GM21526 (cell line): ENCODE data around the gene FAM221B.

ENCODE experiments used
- ATAC-seq: cut with Tn5 transposase; IDR thresholded peaks from one replicate; pipeline ENCODE4 v1.9.1; 2021; ENCODE audit warnings: moderate library complexity; ENCODE audit not compliant: unreplicated experiment, low FRiP score

FAM221B gene, protein sequence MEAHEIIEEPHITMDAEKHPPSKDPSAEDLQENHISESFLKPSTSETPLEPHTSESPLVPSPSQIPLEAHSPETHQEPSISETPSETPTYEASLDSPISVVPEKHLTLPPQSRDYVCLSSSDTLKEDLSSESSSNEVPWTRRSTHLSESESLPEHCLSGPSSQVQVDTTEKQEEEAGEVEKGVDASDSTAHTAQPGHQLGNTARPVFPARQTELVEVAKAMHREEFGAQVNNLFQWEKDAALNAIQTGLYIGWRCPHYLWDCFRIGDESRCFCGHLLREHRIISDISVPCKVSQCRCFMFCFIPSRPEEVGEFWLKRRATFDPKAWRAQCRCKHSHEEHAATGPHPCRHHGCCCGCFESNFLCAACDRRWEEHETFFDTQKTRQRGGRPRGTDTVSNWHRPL

DNA sequence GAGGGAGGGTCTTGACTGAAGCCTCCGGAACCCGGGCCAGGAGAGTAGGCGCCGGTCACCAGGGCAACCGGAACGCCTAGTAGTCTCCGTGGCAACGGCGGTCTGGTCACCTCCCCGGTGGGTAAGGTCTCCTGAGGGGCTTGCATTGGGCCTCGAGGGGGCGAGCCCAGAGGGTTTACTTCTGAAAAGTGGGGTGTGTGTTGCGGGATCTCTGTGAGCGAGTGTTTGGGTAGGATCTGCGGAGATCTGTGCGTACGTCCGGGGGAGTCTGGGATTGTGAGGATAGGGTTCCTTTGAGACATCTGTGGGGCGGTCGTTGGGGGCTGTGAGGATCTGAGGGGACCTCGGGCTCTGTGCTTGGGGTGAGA, at the start of gene FAM221B:
FAM221B (minus strand) TSS at position 17 of the 368 bp plus-strand sequence. CDS start 2,571 bp downstream, outside the sequence.
- no peak for ATAC-seq

DNA sequence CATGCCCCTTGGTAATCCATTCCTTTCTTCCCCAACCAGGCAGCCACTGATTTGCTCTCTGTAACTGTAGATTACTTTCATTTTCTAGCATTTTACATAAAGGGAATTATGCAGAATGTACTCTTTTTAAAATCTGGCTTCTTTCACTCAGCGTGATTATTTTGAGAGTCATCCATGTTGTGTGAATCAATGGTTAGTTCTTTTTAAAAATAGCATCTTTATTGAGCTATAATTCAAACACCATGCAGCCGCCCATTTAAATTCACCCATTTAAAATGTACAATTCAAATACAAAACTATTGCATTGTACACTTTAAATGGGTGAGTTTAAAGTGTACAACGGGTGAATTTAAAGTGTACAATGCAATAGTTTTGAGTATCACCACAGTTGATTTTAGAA, 44.0 kb upstream of the FAM221B start:
- ATAC-seq = no peak

DNA sequence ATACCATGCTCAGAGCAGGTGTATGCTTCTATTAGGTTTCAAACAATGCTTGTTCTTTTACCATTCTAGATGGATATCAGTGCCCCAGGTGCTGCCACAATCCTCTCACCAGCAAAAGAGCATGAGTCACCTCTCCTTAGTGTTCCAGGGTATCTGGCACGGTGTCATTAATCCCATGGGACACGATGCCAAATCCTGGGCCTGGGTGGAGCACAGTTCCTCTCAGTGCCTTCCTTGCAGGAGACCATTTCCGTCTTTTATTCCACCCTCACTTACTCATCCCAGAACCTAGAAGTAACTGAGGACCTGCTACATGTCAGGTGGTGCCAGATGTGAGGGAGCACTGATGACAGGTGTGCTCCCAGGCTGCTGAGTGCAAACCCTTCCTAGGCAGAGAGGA, 43.0 kb upstream of the FAM221B start:
- no peak for ATAC-seq

GRCh38 chr9:35870351-35870923, 41.9 kb upstream of the FAM221B start, which contains the start of gene OR13J1:
OR13J1 (minus strand) TSS chr9:35870401; CDS start chr9:35870401, 0 bp downstream.
- no peak for ATAC-seq

DNA sequence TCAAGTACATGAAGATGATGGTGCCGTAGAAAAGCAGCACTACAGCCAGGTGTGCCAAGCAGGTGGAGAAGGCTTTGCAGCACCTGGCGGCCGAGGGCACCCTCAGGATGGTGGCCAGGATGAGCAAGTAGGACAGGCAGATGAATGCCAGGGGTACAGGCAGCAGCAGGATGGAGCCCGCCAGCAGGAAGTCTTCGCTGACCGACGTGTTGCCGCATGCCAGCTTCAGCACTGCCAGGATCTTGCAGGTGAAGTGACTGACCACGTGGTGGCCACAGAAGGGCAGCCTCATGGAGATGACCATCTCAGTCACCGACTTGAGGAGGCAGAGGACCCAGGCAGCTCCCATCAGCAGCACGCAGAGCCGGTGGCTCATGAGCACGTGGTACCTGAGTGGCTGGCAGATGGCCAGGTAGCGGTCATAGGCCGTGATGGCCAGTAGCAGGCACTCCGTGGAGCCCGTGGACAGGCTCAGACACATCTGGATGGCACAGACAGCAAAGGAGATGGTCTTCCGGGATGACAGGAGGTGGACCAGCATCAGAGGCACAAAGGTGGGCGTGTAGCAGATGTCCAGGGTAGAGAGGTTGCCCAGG, 41.2 kb upstream of the FAM221B start:
- ATAC-seq = no peak

- ATAC-seq = no peak
Observed at GRCh38 chr9:35868933-35869332, 40.4 kb upstream of the FAM221B start.

DNA sequence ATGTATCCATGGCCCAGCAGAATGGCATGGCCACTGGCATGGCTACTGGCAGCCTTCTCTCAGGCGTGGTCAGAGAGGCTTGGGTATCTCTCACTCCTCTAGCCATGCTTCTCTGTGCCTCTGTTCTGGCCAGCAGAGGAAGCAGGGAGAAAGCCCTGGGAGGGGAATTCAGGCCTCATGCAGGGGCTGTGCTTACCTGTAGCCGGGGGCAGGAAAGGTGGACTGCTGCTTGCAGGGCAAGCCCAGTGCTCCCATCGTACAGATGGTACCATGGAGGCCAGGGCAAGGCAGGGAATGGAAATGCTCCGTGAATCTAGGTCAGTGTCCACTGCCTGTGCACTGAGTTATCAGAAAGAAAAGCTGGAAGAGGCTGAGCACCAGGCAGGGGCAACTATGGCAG, 39.0 kb upstream of the FAM221B start:
- no peak for ATAC-seq

DNA sequence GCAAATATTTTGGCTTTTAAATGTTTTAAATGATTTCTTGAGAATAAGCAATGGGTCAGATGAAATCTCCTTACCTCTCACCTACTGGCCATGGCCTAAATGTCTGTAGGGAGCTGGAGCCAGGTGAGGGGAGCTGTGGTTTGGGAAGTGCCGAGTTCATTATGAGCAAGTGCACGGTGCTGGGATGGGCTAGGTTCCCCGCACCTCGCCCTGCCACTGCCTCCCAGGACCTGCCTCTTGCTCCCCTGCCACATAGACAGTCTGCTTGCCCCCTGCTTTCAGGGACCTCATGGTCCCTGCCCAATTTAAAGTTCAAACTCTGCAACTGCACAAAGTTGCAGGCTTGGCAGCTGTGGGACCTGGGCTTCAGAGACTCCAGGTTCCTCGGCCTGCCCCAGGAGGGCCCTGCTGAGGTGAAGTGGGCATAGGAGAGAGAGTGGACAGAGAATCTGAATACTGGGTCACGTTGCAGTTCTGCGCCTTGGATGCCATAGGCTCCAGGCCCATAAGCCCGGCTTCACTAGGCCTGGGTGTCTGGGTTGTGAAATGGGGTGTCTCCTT, 36.2 kb upstream of the FAM221B start:
- no peak for ATAC-seq

GRCh38 chr9:35863583-35863982, 35.1 kb upstream of the FAM221B start:
- ATAC-seq = no peak

DNA sequence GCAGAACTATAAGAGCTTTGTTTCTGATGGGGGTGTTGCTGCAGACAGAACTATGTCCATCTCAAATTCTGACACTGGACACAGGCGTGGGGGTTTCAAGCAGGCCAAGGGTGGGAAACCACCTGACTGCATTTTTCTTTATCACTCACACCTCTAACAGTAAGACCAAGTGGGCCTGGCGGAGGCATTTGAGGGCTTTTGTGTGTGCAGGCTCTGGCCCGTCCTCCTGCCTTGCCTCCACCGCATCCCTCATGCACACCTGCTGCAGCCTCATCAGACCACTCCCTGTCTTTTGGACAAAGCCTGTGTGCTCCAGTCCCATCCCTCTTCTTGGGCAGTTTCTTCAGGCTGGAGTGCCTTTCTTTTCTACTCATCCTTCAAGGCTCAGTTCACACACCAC, 33.8 kb upstream of the FAM221B start:
- ATAC-seq = no peak

DNA sequence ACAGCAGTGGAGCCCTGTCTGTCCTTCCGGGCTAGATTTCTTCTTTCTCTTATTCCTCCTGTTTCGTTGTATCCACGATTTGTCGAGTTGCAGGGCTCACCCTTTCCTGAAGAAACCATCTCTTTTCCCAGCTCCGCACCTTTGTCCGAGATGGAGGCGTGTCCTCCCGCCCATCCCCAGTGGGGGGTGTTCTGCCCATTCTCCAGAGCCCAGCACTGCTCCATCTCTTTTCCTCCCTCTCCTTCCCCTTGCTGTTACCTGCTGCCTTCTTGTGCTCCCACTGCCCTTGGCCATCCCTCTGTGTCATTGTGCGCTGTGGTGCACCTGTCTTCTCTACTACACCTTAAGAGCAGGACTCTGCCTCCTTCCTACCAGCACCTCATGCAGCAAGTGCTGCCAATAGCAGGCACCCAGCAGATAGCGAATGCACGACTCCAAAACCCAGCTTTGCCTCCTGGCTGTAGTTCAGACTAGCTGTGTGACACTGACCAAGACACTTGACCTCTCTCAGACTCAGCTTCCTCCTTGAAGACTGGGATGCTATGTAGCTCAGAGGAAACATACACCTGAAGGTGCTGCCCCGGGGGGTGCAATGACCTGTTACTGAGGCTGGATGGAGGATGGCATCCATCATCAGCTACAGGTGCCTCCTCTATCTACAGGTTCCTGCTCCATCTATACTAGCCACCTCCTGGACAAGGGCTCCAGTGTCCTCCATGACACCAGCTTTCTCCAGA, 32.8 kb upstream of the FAM221B start:
- ATAC-seq = no peak

GRCh38 chr9:35859990-35860339, 31.4 kb upstream of the FAM221B start:
- no peak for ATAC-seq

DNA sequence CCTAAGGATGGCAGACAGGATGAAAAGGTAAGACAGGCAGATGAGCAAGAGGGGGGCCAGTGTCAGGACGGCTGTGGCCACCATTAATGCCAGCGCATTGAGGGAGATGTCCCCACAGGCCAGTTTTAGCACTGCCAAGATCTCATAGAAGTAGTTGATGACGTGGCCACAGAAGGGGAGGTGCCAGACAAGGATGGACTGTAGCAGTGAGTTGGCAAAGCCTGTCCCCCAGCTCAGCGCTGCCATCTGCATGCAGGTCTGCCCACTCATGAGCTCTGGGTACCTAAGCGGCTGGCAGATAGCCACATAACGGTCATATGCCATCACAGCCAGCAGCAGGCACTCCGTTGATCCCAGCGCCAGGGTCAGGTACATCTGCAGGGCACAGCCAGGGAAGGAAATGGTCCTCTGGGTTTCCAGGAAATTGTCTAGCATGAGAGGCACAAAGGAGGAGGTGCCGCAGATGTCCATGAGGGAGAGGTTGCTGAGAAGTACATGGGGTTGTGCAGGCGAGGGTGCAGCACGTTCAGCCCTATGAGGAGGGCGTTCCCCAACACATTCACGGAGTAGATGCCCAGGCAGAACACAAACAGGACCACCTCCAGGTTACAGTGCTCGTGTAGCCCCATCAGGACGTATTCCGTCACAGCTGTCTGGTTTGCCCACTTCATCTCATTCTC, 30.9 kb upstream of the FAM221B start:
- no peak for ATAC-seq

- no peak for ATAC-seq
Observed at GRCh38 chr9:35858458-35858857, 29.9 kb upstream of the FAM221B start.

- ATAC-seq = no peak
Observed at GRCh38 chr9:35856882-35857281, 28.4 kb upstream of the FAM221B start.

- ATAC-seq = no peak
Observed at GRCh38 chr9:35856206-35856605, 27.7 kb upstream of the FAM221B start.

GRCh38 chr9:35854091-35854762, 25.7 kb upstream of the FAM221B start:
- ATAC-seq = no peak

- ATAC-seq = no peak
Observed at GRCh38 chr9:35852876-35853865, 24.6 kb upstream of the FAM221B start.
